T-cell (primary cell): ENCODE data around the gene PANK1. TPM values are rescaled to one million over a fixed set of nuclear protein-coding genes. Genes with fewer than 3 reads are reported as not detected.

ENCODE experiments used
- ATAC-seq, 4 experiments: fragments of 200-7000 bp in 3 of 4; fragments of 150-1000 bp in 1 of 4; cut with Tn5 transposase; replicated peaks in 1 of 4; 1 replicate in 3 of 4; 2 replicates in 1 of 4; pipeline ENCODE4 v1.10.0; 2021; ENCODE audit warnings: moderate library complexity in 3 of 4, mild to moderate bottlenecking in 2 of 4, moderate number of reproducible peaks in 1 of 4
- CTCF ChIA-PET, 2 donors: fragments of 300-600 bp; sonication (Branson Sonifier 250); formaldehyde crosslinking; loops; one replicate each; lab custom pipeline; 2022; ENCODE audit warnings: antibody characterized with exemption in 2 of 2; lab: Charles Lee
- POLR2A ChIA-PET, 2 donors: fragments of 300-600 bp; sonication (Branson Sonifier 250); formaldehyde crosslinking; loops; one replicate each; lab custom pipeline; 2022; ENCODE audit warnings: antibody characterized with exemption in 2 of 2; lab: Charles Lee
- DNase-seq, 35 experiments: peaks; one replicate each; pipeline versions ENCODE4 v3.0.0 to v3.0.0-alpha.2; 2013 to 2023
- H3K27ac ChIP-seq: one replicate; pipeline ENCODE4 v1.5.1; 2013; ENCODE audit warnings: low read length
- H3K27me3 ChIP-seq, 2 experiments: replicated peaks in 1 of 2; 1 replicate in 1 of 2; 2 replicates in 1 of 2; pipeline versions ENCODE4 v1.6.1 to v1.7.0; 2013; ENCODE audit warnings: low read length in 1 of 2, mixed read lengths in 1 of 2; ENCODE audit not compliant: control insufficient read depth in 2 of 2, insufficient read depth in 2 of 2; ENCODE audit errors: extremely low read depth in 1 of 2
- H3K36me3 ChIP-seq, 2 donors: 1 replicate in 1 of 2; 2 replicates in 1 of 2; pipeline versions ENCODE4 v1.6.1 to v1.7.0; 2013; ENCODE audit warnings: low read length in 1 of 2; ENCODE audit not compliant: control insufficient read depth in 2 of 2, insufficient read depth in 1 of 2; ENCODE audit errors: extremely low read depth in 1 of 2
- H3K4me1 ChIP-seq, 2 experiments: 1 replicate in 1 of 2; 2 replicates in 1 of 2; pipeline versions ENCODE4 v1.6.1 to v1.7.0; 2013; ENCODE audit warnings: low read length in 2 of 2, mixed read lengths in 1 of 2; ENCODE audit not compliant: insufficient read depth in 2 of 2, control insufficient read depth in 1 of 2; ENCODE audit errors: extremely low read depth in 1 of 2
- H3K4me3 ChIP-seq, 2 donors: 1 replicate in 1 of 2; 2 replicates in 1 of 2; pipeline versions ENCODE4 v1.5.1 to v1.7.0; 2013; ENCODE audit warnings: mild to moderate bottlenecking in 2 of 2, low read length in 1 of 2, moderate library complexity in 1 of 2; ENCODE audit not compliant: control insufficient read depth in 1 of 2; ENCODE audit errors: extremely low read depth in 1 of 2
- H3K9me3 ChIP-seq: 2 replicates; pipeline ENCODE4 v1.7.0; 2013
- H3K27ac Mint-ChIP-seq, 2 donors: one replicate each; pipeline ENCODE4 v1.8.0; 2020 to 2021; ENCODE audit warnings: mild to moderate bottlenecking in 2 of 2, mixed read lengths in 2 of 2
- H3K27me3 Mint-ChIP-seq, 2 donors: one replicate each; pipeline ENCODE4 v1.8.0; 2021 to 2022; ENCODE audit warnings: mixed read lengths in 2 of 2
- H3K36me3 Mint-ChIP-seq: one replicate; pipeline ENCODE4 v1.8.0; 2021; ENCODE audit warnings: mixed read lengths
- H3K4me1 Mint-ChIP-seq, 3 donors: one replicate each; pipeline ENCODE4 v1.8.0; 2020 to 2022; ENCODE audit warnings: mixed read lengths in 3 of 3, mild to moderate bottlenecking in 1 of 3
- H3K4me3 Mint-ChIP-seq, 3 donors: one replicate each; pipeline ENCODE4 v1.8.0; 2020 to 2022; ENCODE audit warnings: mild to moderate bottlenecking in 3 of 3, mixed read lengths in 3 of 3, moderate library complexity in 3 of 3
- H3K9me3 Mint-ChIP-seq, 3 donors: one replicate each; pipeline ENCODE4 v1.8.0; 2020 to 2022; ENCODE audit warnings: mixed read lengths in 3 of 3
- WGBS: methylation state at CpG from one replicate; pipeline ENCODE4 v1.1.5; 2013; ENCODE audit warnings: missing lambda C conversion rate; ENCODE audit not compliant: insufficient coverage; 5-methylcytosine and 5-hydroxymethylcytosine counted together
- total RNA-seq, 35 experiments: library from RNA in 6 of 35; stranded (reverse) in 6 of 35; fragments of 120-200 nt in 1 of 35; gene quantifications; one replicate each; pipeline versions ENCODE4 v1.2.1 to v1.2.4 and lab custom pipeline; 2013 to 2026

The PANK1 gene
- total RNA-seq, 5 donors from 2014 or later (not counting 1 experiment from before 2014, with no cell fraction given), result 1.4 to 2.0 (median 1.8) TPM

GRCh38 chr10:89643431-89643811 is 1.6 kb downstream of the PANK1 start:
- Mint-ChIP-seq H3K27me3 (peaks cover 3 to 8% of the 10 kb centered on the region in 2 donors), H3K4me1 (peaks cover 7 to 11% (median 9%) of the 10 kb centered on the region in 3 donors), H3K36me3 (no peaks in the 10 kb centered on the region), H3K27ac (no peak overlapping the region), H3K9me3 (no peaks in the 10 kb centered on the region), H3K4me3 (no peak overlapping the region)
- CTCF ChIA-PET, result interaction anchor here (0.5 to 1.2 kb wide), 5 partner anchors 14 to 1655 kb away, joined by 3 to 6 read pairs (median 3); partner anchors contain the start of gene KIF20B (in 1 of the 2)
- H3K4me3 ChIP-seq, result peak overlapping the region; percentile 51 to 89
- H3K27me3 ChIP-seq, result no peaks in the 10 kb centered on the region
- no peaks in the 10 kb centered on the region for H3K36me3 ChIP-seq
- ATAC-seq (no peak), DNase-seq (no peak)
- no peak overlapping the region for H3K27ac ChIP-seq
- 0% methylated on average over 1 of the region's 2 CpGs for WGBS
- peaks cover 4 to 10% of the 10 kb centered on the region in 2 experiments for H3K4me1 ChIP-seq
- H3K9me3 ChIP-seq, result no peaks in the 10 kb centered on the region
- POLR2A ChIA-PET, result interaction anchor here (0.6 to 1.5 kb wide), 5 partner anchors 11 to 97 kb away, joined by 3 to 11 read pairs (median 6); partner anchors contain the start of gene KIF20B (in 1 of the 2)

- Mint-ChIP-seq H3K9me3 (no peaks in the 10 kb centered on the region), H3K4me3 (no peak overlapping the region), H3K27me3 (peaks cover 0 to 5% of the 10 kb centered on the region in 2 donors), H3K36me3 (no peaks in the 10 kb centered on the region), H3K27ac (no peak overlapping the region), H3K4me1 (peaks cover 7 to 11% (median 9%) of the 10 kb centered on the region in 3 donors)
- Histone ChIP-seq H3K27ac (no peak overlapping the region), H3K4me1 (peaks cover 4 to 10% of the 10 kb centered on the region in 2 experiments), H3K27me3 (no peaks in the 10 kb centered on the region), H3K36me3 (no peaks in the 10 kb centered on the region), H3K9me3 (no peaks in the 10 kb centered on the region), H3K4me3 (no peak overlapping the region)
- WGBS, result no CpG with 5 or more reads among the region's 3 CpGs
- POLR2A ChIA-PET, result interaction anchor here in 1 of 2 donors (1.4 kb wide), 1 partner anchor 62 kb away, joined by 6 read pairs; no protein-coding TSS in a partner anchor
- CTCF ChIA-PET, result interaction anchor here in 1 of 2 donors (1.3 kb wide), 1 partner anchor 59 kb away, joined by 3 read pairs; the partner anchor contains the start of gene KIF20B
- ATAC-seq (no peak), DNase-seq (no peak)
Observed at GRCh38 chr10:89642193-89642592, 2.8 kb downstream of the PANK1 start.

GRCh38 chr10:89640241-89640640 is 4.8 kb downstream of the PANK1 start:
- peaks cover 1 to 4% (median 2%) of the 10 kb centered on the region in 3 donors for H3K4me1 Mint-ChIP-seq
- no peak for ATAC-seq

GRCh38 chr10:89639326-89639725 is 5.7 kb downstream of the PANK1 start:
- CTCF ChIA-PET, result no interaction called here
- no peak overlapping the region for H3K27ac Mint-ChIP-seq
- no peaks in the 10 kb centered on the region for H3K27me3 Mint-ChIP-seq

More at GRCh38 chr10:89640241-89640640, 4.8 kb downstream of the PANK1 start:
- WGBS, result no CpG with 5 or more reads among the region's 1 CpG
- Histone ChIP-seq H3K9me3 (no peaks in the 10 kb centered on the region), H3K27ac (no peak overlapping the region), H3K36me3 (no peaks in the 10 kb centered on the region), H3K27me3 (no peaks in the 10 kb centered on the region), H3K4me1 (peaks cover 1 to 7% of the 10 kb centered on the region in 2 experiments), H3K4me3 (no peak overlapping the region)
- Mint-ChIP-seq H3K9me3 (no peaks in the 10 kb centered on the region), H3K27ac (no peak overlapping the region), H3K36me3 (no peaks in the 10 kb centered on the region), H3K4me3 (no peak overlapping the region), H3K27me3 (peaks cover 0 to 1% of the 10 kb centered on the region in 2 donors)
- DNase-seq, result no peak
- ChIA-PET POLR2A (interaction anchor here in 1 of 2 donors (0.9 kb wide), 1 partner anchor 15 kb away, joined by 3 read pairs; no protein-coding TSS in a partner anchor), CTCF (interaction anchor here in 1 of 2 donors (0.9 kb wide), 1 partner anchor 421 kb away, joined by 4 read pairs; no protein-coding TSS in a partner anchor)

GRCh38 chr10:89637113-89637512 is 7.9 kb downstream of the PANK1 start:
- Histone ChIP-seq H3K4me3 (no peak overlapping the region), H3K27me3 (no peaks in the 10 kb centered on the region), H3K27ac (no peak overlapping the region), H3K36me3 (no peaks in the 10 kb centered on the region), H3K9me3 (no peaks in the 10 kb centered on the region), H3K4me1 (no peaks in the 10 kb centered on the region)
- DNase-seq (no peak), ATAC-seq (no peak)
- no peaks in the 10 kb centered on the region for H3K27me3 Mint-ChIP-seq
- H3K36me3 Mint-ChIP-seq, result peaks cover 4% of the 10 kb centered on the region
- ChIA-PET CTCF (no interaction called here), POLR2A (no interaction called here)
- H3K4me1 Mint-ChIP-seq, result no peaks in the 10 kb centered on the region
- 100% methylated on average over 2 of the region's 7 CpGs for WGBS
- no peak overlapping the region for H3K27ac Mint-ChIP-seq
- no peaks in the 10 kb centered on the region for H3K9me3 Mint-ChIP-seq
- H3K4me3 Mint-ChIP-seq, result no peak overlapping the region

More at GRCh38 chr10:89639326-89639725, 5.7 kb downstream of the PANK1 start:
- no peak overlapping the region for H3K4me3 ChIP-seq
- ATAC-seq (no peak), DNase-seq (no peak)
- no peak overlapping the region for H3K27ac ChIP-seq
- peaks cover 0 to 7% of the 10 kb centered on the region in 2 experiments for H3K4me1 ChIP-seq
- Mint-ChIP-seq H3K4me3 (no peak overlapping the region), H3K9me3 (no peaks in the 10 kb centered on the region), H3K36me3 (no peaks in the 10 kb centered on the region), H3K4me1 (no peaks in the 10 kb centered on the region)
- H3K36me3 ChIP-seq, result no peaks in the 10 kb centered on the region
- no peaks in the 10 kb centered on the region for H3K9me3 ChIP-seq
- POLR2A ChIA-PET, result no interaction called here
- no peaks in the 10 kb centered on the region for H3K27me3 ChIP-seq
- 100% methylated on average over 1 of the region's 2 CpGs for WGBS

GRCh38 chr10:89634637-89635036 is 10.4 kb downstream of the PANK1 start:
- Mint-ChIP-seq H3K9me3 (no peaks in the 10 kb centered on the region), H3K4me3 (no peak overlapping the region), H3K36me3 (peaks cover 4% of the 10 kb centered on the region), H3K27me3 (no peaks in the 10 kb centered on the region), H3K4me1 (no peaks in the 10 kb centered on the region), H3K27ac (no peak overlapping the region)
- no peak for ATAC-seq
- no peak for DNase-seq
- ChIA-PET POLR2A (no interaction called here), CTCF (no interaction called here)
- Histone ChIP-seq H3K36me3 (no peaks in the 10 kb centered on the region), H3K27ac (no peak overlapping the region), H3K4me3 (no peak overlapping the region), H3K9me3 (no peaks in the 10 kb centered on the region), H3K4me1 (no peaks in the 10 kb centered on the region), H3K27me3 (no peaks in the 10 kb centered on the region)
- no CpG with 5 or more reads among the region's 2 CpGs for WGBS
